ENCODE measurements around the gene FSCN2.

Gene FSCN2

GRCh38 chr17:81491181-81491581 is 37.0 kb upstream of the FSCN2 start:
- no peak for DNase-seq

- DNase-seq: no peak
Measured at GRCh38 chr17:81491761-81492160, 36.4 kb upstream of the FSCN2 start.

DNA sequence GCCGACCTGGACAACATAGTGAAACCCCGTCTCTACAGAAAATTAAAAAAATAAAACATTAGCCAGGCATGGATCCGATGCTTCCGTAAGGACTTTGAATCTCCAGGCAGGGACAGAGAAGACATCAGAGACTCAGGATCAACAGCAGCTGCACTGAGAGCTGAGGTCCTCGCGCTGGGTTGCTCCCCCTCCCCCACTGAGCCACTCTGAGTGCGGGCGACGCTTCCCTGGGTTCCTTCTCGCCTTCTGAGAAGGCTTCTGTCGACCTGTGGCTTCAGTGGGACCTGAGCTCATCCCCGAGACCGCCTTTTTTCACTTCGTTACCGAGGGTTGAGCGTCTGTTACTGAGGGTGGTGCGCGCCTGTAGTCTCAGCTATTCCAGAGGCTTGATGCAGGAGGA is 36.0 kb upstream of the FSCN2 start:
- no peak for DNase-seq

- DNase-seq: no peak
Measured at GRCh38 chr17:81492706-81493105, 35.5 kb upstream of the FSCN2 start.

GRCh38 chr17:81493198-81494038 is 34.8 kb upstream of the FSCN2 start:
- no peak for DNase-seq

DNA sequence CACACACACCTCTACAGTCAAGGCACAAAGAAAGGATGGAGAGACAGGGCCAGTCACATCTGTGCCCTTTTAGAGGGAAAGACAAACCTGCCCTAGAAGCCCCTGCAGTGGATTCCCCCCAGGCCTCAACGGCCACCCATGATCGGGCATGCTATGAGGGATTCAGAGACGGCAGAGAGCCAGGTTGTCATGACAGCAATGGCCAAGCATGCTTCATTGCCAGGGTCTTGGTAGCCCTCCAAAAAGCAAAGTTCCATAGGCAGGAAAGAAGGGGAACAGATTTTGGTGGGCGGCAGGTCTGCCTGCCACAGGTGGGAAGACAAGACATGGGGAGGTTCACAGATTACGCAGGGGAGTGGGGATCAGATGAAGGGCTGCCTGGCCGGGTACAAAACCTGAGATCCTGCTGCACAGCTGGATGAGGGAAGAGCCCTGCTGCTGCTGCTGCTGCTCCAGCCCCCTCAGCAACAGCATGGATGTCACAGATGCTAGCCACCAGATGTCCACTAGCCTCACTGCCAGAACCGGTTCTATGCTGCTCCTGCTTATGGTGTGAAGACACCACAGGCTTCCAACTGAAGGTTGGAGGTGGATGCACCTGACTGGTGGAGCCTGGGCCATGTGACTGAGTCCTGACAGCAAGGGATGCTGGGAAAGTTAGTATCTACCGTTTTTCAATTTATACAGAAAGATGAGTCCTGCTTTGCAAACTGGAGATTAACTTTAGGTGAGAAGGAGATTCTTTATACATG is 33.4 kb upstream of the FSCN2 start:
- DNase-seq: peak; percentile 79

- DNase-seq: no peak
Measured at GRCh38 chr17:81498953-81499600, 29.1 kb upstream of the FSCN2 start.

- no peak for DNase-seq
Measured at GRCh38 chr17:81499601-81499970, 28.6 kb upstream of the FSCN2 start.

- DNase-seq: no peak
Measured at GRCh38 chr17:81500047-81500446, 28.1 kb upstream of the FSCN2 start.

DNA sequence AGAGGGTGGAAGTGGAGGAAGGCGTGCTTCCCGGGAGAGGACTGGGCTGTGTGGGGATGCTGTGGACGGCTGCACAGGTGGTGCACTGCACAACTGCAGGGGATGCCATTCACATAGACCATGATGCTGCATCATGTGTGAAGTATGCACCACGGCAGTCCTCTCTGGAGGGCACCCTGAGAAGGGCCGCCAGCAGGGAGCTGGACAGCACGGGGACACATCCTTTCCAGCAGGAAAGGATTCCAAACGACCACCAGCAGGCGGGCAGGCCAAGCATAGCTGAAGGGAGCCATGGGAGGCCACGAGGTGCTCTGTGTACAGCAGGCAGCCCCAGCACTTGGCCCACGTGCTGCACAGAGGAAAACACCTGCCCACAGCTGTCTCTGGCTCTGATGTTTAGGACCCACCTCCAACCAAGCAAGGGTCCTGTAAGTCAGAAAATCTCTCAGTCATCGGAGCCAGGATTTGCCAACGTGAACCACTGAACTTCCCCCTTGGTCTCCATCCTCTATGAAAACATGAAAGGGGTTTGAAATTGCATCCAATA is 25.6 kb upstream of the FSCN2 start:
- no peak for DNase-seq

DNA sequence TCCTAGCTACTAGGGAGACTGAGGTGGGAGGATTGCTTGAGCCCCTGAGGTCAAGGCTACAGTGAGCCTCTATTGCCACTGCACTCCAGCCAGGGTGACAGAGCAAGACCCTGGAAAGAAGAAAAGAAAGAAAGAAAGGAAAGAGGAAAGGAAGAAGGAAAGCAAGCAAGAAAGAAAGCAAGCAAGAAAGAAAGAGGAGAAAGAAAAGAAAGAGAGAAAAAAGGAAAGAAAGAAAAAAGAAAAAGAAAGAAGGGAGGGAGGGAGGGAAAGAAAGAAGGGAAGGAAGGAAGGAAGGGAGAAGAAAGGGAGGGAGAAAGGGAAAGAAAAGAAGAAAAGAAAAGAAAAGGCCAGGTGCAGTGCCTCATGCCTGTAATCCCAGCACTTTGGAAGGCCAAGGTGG is 24.6 kb upstream of the FSCN2 start:
- no peak for DNase-seq

DNA sequence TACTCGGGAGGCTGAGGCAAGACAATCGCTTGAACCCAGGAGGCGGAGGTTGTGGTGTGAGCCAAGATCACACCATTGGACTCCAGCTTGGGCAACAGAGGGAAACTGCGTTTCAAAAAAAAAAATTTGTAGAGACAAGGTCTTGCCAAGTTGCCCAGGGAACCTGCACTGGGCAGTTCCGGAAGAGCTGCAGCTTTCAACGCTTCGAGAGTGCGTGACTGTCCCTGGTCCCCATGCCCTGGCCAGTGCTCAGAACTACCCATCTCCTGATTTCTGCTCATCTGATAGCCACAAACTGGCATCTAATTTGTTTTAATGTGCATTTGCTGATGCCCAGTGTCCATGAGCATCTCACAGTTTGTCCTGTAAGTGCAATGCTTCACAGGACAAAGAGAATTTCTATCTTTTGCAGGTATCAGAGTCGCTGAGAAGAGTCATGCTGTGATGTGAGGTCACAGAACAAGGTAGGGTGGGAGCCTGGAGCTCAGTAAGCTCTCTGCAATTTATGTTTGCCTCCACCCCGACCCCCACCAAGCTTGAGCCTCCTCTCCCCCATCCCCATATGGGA is 19.5 kb upstream of the FSCN2 start:
- no peak for DNase-seq

- no peak for DNase-seq
Measured at GRCh38 chr17:81509207-81509971, 18.8 kb upstream of the FSCN2 start.

DNA sequence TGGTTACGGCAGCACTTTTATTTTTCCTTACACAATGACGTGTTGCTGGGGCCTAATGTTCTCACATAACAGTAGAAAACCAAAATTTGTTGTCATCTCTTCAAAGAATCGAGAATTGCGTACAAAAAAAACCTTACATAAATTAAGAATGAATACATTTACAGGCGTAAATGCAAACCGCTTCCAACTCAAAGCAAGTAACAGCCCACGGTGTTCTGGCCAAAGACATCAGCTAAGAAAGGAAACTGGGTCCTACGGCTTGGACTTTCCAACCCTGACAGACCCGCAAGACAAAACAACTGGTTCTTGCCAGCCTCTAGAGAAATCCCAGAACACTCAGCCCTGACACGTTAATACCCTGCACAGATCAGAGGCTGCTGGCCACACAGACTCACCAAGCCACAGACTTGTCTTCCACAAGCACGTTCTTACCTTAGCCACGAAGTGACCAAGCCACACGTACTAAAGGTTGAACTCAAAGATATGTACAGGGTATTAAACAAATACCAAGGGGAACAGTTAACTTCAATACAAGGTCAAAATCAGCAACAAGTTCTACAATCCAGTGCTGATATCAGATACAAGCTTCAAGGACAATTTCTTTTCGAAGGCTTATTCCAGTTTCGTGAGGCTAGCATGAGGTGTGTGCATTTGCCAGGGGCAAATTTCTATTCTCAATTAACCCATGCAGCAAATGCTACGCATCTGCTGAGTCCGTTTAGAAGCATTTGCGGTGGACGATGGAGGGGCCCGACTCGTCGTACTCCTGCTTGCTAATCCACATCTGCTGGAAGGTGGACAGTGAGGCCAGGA is 18.0 kb upstream of the FSCN2 start:
- no peak for DNase-seq

DNA sequence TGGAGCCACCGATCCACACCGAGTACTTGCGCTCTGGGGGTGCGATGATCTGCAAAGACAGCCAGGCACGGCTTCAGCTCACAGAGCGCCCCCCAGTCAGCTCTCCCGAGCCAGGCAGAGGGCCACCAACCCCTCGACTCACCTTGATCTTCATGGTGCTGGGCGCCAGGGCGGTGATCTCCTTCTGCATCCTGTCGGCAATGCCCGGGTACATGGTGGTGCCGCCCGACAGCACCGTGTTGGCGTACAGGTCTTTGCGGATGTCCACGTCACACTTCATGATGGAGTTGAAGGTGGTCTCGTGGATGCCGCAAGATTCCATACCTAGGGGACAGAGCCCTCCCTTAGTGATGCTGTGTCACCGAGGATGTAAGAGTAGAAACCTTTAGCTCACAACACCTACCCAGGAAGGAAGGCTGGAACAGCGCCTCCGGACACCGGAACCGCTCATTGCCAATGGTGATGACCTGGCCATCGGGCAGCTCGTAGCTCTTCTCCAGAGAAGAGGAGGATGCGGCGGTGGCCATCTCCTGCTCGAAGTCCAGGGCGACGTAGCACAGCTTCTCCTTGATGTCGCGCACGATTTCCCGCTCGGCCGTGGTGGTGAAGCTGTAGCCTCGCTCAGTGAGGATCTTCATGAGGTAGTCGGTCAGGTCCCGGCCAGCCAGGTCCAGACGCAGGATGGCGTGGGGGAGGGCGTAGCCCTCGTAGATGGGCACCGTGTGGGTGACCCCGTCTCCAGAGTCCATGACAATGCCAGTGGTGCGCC is 17.2 kb upstream of the FSCN2 start:
- DNase-seq: no peak

GRCh38 chr17:81511554-81511803 is 16.7 kb upstream of the FSCN2 start:
- DNase-seq: no peak

- DNase-seq: no peak
Measured at GRCh38 chr17:81511804-81512561, 16.2 kb upstream of the FSCN2 start.

DNA sequence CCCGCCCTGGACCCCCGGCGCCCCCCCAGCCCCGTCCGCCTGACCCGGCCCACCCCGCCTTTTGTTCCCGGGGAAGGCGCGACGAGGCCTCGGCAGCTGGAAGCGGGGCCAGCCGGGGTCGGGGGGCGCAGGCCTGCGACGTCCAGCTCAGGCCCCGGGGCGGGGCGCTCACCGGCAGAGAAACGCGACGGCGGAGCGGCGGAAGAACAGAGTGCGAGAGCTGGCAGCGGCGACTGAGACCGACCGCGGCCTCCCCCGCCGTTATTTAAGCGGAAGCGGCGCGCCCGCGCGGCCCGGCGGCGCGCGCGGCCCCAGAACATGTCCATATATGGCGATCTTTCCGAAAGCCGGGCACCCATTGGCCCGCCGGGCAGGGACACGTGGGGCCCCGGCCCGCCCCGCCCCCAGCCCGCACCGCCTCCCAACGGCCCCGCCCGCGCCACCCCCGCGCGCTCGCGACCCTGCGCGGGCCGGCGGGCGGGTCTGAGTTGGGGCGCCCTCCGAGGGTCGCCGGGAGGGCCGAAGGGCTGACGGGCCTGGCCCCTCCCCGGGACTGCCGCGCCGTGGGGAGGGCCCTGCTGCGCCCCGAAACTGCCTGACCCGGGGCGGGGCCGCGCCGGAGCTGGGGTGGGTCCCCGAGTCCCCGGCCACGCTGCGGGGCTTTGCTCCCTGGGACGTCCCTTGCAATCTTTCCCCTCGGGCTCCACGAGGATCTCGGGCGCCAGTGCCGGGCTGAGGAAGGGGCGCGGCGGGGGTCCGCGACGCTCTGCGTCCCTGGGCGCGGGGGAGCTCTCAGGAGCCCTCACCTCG is 15.4 kb upstream of the FSCN2 start, which contains the start of gene ACTG1:
Gene ACTG1, minus strand, starts transcription at position 238 of the 810 bp plus-strand sequence. CDS start 445 bp downstream, outside the sequence.
- peak; percentile 85 for DNase-seq

DNA sequence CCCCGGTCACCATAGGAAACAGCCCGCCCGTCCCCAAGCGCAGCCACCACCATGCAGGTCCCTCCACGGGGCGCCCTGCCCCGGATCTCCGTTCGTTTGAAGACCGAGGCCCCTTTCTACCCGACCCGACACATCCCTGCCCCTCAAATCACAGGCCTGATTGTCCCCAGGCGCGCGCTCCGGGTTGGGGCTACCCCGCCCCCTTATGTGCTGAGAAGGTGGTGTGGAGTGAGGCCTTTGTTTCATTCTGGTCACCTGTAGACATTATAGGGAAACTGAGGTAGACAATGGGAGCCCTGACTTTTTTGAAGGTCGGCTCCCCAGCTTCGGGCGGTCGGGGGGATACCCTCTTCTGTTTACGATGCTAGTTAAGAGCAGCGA is 14.8 kb upstream of the FSCN2 start:
- DNase-seq: peak; percentile 59
